Right atrium auricular region (tissue), 2 donors: ENCODE measurements around the gene NCOA3. TPM values are rescaled to one million over a fixed set of nuclear protein-coding genes. Genes with fewer than 3 reads are reported as not detected.

Experiments
- DNase-seq: peaks from one replicate; pipeline ENCODE4 v3.0.0-alpha.2; 2019; ENCODE audit warnings: low spot score
- H3K27ac ChIP-seq, 2 donors: fragments of 200-600 bp; sonication (generic); 1 replicate in 1 of 2; 2 replicates in 1 of 2; pipeline ENCODE4 v1.5.1; 2016 to 2019
- H3K27me3 ChIP-seq, 2 donors: fragments of 200-600 bp; sonication (generic); one replicate each; pipeline versions ENCODE4 v1.5.1 to v1.6.0; 2017 to 2019
- H3K36me3 ChIP-seq: fragments of 200-600 bp; sonication (generic); one replicate; pipeline ENCODE4 v1.5.1; 2016
- H3K4me1 ChIP-seq, 2 donors: fragments of 200-600 bp; sonication (generic); one replicate each; pipeline versions ENCODE4 v1.5.1 to v1.6.0; 2017 to 2019
- H3K4me3 ChIP-seq, 2 donors: fragments of 200-600 bp; sonication (generic); 1 replicate in 1 of 2; 2 replicates in 1 of 2; pipeline ENCODE4 v1.5.1; 2017 to 2019; ENCODE audit warnings: mild to moderate bottlenecking in 1 of 2, moderate library complexity in 1 of 2
- H3K9me3 ChIP-seq, 2 donors: fragments of 200-600 bp; sonication (generic); one replicate each; pipeline ENCODE4 v1.5.1; 2019
- CTCF ChIP-seq, 2 donors: fragments of 200-600 bp; sonication (generic); IDR thresholded peaks; one replicate each; pipeline ENCODE4 v1.5.1; 2019; ENCODE audit warnings: antibody characterized with exemption in 2 of 2
- total RNA-seq, 2 donors: library from RNA; depleted of rRNA; stranded (reverse); fragments of >200 nt; gene quantifications; one replicate each; pipeline ENCODE4 v1.1.0, GENCODE V29; 2016

The NCOA3 gene
- total RNA-seq, 2 donors from 2014 or later: 24.1 to 27.4 TPM

GRCh38 chr20:47694021-47694818 lies 192.5 kb downstream of the NCOA3 start:
- Histone ChIP-seq H3K27ac (no peak overlapping the region), H3K9me3 (peaks cover 14 to 53% of the 10 kb centered on the region in 2 donors), H3K4me1 (no peaks in the 10 kb centered on the region), H3K4me3 (no peak overlapping the region), H3K27me3 (no peaks in the 10 kb centered on the region), H3K36me3 (no peaks in the 10 kb centered on the region)
- no peak for DNase-seq
- TF ChIP-seq CTCF (IDR thresholded peaks at IDR 0.05): no peak

GRCh38 chr20:47696856-47697255 lies 195.2 kb downstream of the NCOA3 start:
- Histone ChIP-seq H3K4me1 (no peaks in the 10 kb centered on the region), H3K4me3 (no peak overlapping the region), H3K27me3 (no peaks in the 10 kb centered on the region), H3K9me3 (peaks cover 9 to 26% of the 10 kb centered on the region in 2 donors), H3K27ac (no peak overlapping the region), H3K36me3 (no peaks in the 10 kb centered on the region)
- no peak for DNase-seq
- TF ChIP-seq CTCF (IDR thresholded peaks at IDR 0.05): no peak

GRCh38 chr20:47698142-47698541 lies 196.5 kb downstream of the NCOA3 start:
- no peak for DNase-seq
- H3K4me3 ChIP-seq: no peak overlapping the region
- H3K27me3 ChIP-seq: no peaks in the 10 kb centered on the region
- H3K36me3 ChIP-seq: no peaks in the 10 kb centered on the region
- no peaks in the 10 kb centered on the region for H3K4me1 ChIP-seq
- no peak for TF ChIP-seq CTCF (IDR thresholded peaks at IDR 0.05)
- H3K27ac ChIP-seq: no peak overlapping the region
- H3K9me3 ChIP-seq: peaks cover 5 to 13% of the 10 kb centered on the region in 2 donors

GRCh38 chr20:47699818-47700217 lies 198.1 kb downstream of the NCOA3 start:
- H3K9me3 ChIP-seq: no peaks in the 10 kb centered on the region
- H3K4me3 ChIP-seq: no peak overlapping the region
- no peak for DNase-seq
- no peaks in the 10 kb centered on the region for H3K36me3 ChIP-seq
- no peak overlapping the region for H3K27ac ChIP-seq
- H3K27me3 ChIP-seq: no peaks in the 10 kb centered on the region
- peaks cover 0 to 4% of the 10 kb centered on the region in 2 donors for H3K4me1 ChIP-seq
- no peak for TF ChIP-seq CTCF (IDR thresholded peaks at IDR 0.05)

GRCh38 chr20:47700327-47700726 lies 198.6 kb downstream of the NCOA3 start:
- DNase-seq: no peak
- H3K27me3 ChIP-seq: no peaks in the 10 kb centered on the region
- H3K4me1 ChIP-seq: peaks cover 0 to 9% of the 10 kb centered on the region in 2 donors
- no peaks in the 10 kb centered on the region for H3K36me3 ChIP-seq
- H3K4me3 ChIP-seq: no peak overlapping the region
- no peaks in the 10 kb centered on the region for H3K9me3 ChIP-seq
- H3K27ac ChIP-seq: no peak overlapping the region
- TF ChIP-seq CTCF (IDR thresholded peaks at IDR 0.05): no peak

- H3K27ac ChIP-seq: no peak overlapping the region
- H3K4me3 ChIP-seq: no peak overlapping the region
- TF ChIP-seq CTCF (IDR thresholded peaks at IDR 0.05): no peak
- no peaks in the 10 kb centered on the region for H3K27me3 ChIP-seq
- H3K4me1 ChIP-seq: peaks cover 0 to 17% of the 10 kb centered on the region in 2 donors
- no peaks in the 10 kb centered on the region for H3K36me3 ChIP-seq
- no peaks in the 10 kb centered on the region for H3K9me3 ChIP-seq
- DNase-seq: no peak
Observed at GRCh38 chr20:47701612-47702011, 199.9 kb downstream of the NCOA3 start.
